ENCODE measurements around the gene ACOX3. TPM values are rescaled to one million over a fixed set of nuclear protein-coding genes. Genes with fewer than 3 reads are reported as not detected.

ACOX3 gene
- total RNA-seq, 1 experiment from 2014 or later = 11.0 TPM

- peaks cover 3% of the 10 kb centered on the region for H3K9me3 Mint-ChIP-seq (ENCODE audit: low read depth, unreplicated experiment)
- no peak overlapping the region for H3K4me3 Mint-ChIP-seq (ENCODE audit: low read depth, unreplicated experiment)
- H3K27me3 Mint-ChIP-seq (ENCODE audit: unreplicated experiment) = peaks cover 18% of the 10 kb centered on the region
- CTCF ChIA-PET = no interaction called here
- BruUV-seq (replicated peaks) = no TSS peak
- DNase-seq = no peak
- H3K4me1 Mint-ChIP-seq (ENCODE audit: low read depth, unreplicated experiment) = no peaks in the 10 kb centered on the region
- intact Hi-C loops (cut with micrococcal nuclease; ENCODE audit: unreplicated experiment) = no loop called here
- H3K27ac Mint-ChIP-seq (ENCODE audit: unreplicated experiment) = no peak overlapping the region
- TF ChIP-seq CTCF (IDR thresholded peaks at IDR 0.05; ENCODE audit: unreplicated experiment) = no peak
- H3K36me3 Mint-ChIP-seq (ENCODE audit: insufficient read depth, unreplicated experiment) = no peaks in the 10 kb centered on the region
Observed at GRCh38 chr4:8324640-8325239, 115.8 kb downstream of the ACOX3 start.

- Mint-ChIP-seq H3K4me3 (ENCODE audit: low read depth, unreplicated experiment) (no peak overlapping the region), H3K9me3 (ENCODE audit: low read depth, unreplicated experiment) (peaks cover 3% of the 10 kb centered on the region), H3K4me1 (ENCODE audit: low read depth, unreplicated experiment) (no peaks in the 10 kb centered on the region), H3K27ac (ENCODE audit: unreplicated experiment) (no peak overlapping the region), H3K27me3 (ENCODE audit: unreplicated experiment) (peaks cover 11% of the 10 kb centered on the region), H3K36me3 (ENCODE audit: insufficient read depth, unreplicated experiment) (no peaks in the 10 kb centered on the region)
- no TSS peak for BruUV-seq (replicated peaks)
- DNase-seq = no peak
- CTCF ChIA-PET = no interaction called here
- TF ChIP-seq CTCF (IDR thresholded peaks at IDR 0.05; ENCODE audit: unreplicated experiment) = no peak
- intact Hi-C loops (cut with micrococcal nuclease; ENCODE audit: unreplicated experiment) = no loop called here
Observed at GRCh38 chr4:8323947-8324555, 116.5 kb downstream of the ACOX3 start.

- CTCF ChIA-PET = no interaction called here
- H3K27me3 Mint-ChIP-seq (ENCODE audit: unreplicated experiment) = peaks cover under 1% of the 10 kb centered on the region
- intact Hi-C loops (cut with micrococcal nuclease; ENCODE audit: unreplicated experiment) = no loop called here
Observed at GRCh38 chr4:8322794-8323704, 117.5 kb downstream of the ACOX3 start.

GRCh38 chr4:8321771-8322170, 118.8 kb downstream of the ACOX3 start:
- H3K4me1 Mint-ChIP-seq (ENCODE audit: low read depth, unreplicated experiment) = no peaks in the 10 kb centered on the region
- no TSS peak for BruUV-seq (replicated peaks)
- peaks cover under 1% of the 10 kb centered on the region for H3K9me3 Mint-ChIP-seq (ENCODE audit: low read depth, unreplicated experiment)
- no peaks in the 10 kb centered on the region for H3K36me3 Mint-ChIP-seq (ENCODE audit: insufficient read depth, unreplicated experiment)
- intact Hi-C loops (cut with micrococcal nuclease; ENCODE audit: unreplicated experiment) = no loop called here
- no peak overlapping the region for H3K27ac Mint-ChIP-seq (ENCODE audit: unreplicated experiment)
- DNase-seq = no peak
- H3K27me3 Mint-ChIP-seq (ENCODE audit: unreplicated experiment) = no peaks in the 10 kb centered on the region
- TF ChIP-seq CTCF (IDR thresholded peaks at IDR 0.05; ENCODE audit: unreplicated experiment) = no peak
- CTCF ChIA-PET = no interaction called here
- H3K4me3 Mint-ChIP-seq (ENCODE audit: low read depth, unreplicated experiment) = no peak overlapping the region

More at GRCh38 chr4:8322794-8323704, 117.5 kb downstream of the ACOX3 start:
- BruUV-seq (replicated peaks) = no TSS peak
- TF ChIP-seq CTCF (IDR thresholded peaks at IDR 0.05; ENCODE audit: unreplicated experiment) = no peak
- H3K36me3 Mint-ChIP-seq (ENCODE audit: insufficient read depth, unreplicated experiment) = no peaks in the 10 kb centered on the region
- H3K9me3 Mint-ChIP-seq (ENCODE audit: low read depth, unreplicated experiment) = peaks cover 3% of the 10 kb centered on the region
- H3K4me3 Mint-ChIP-seq (ENCODE audit: low read depth, unreplicated experiment) = no peak overlapping the region
- DNase-seq = no peak
- no peaks in the 10 kb centered on the region for H3K4me1 Mint-ChIP-seq (ENCODE audit: low read depth, unreplicated experiment)
- H3K27ac Mint-ChIP-seq (ENCODE audit: unreplicated experiment) = no peak overlapping the region
